HG02943 (cell line): ENCODE results near the gene EXT2.

Source experiments
- ATAC-seq: cut with Tn5 transposase; IDR thresholded peaks from one replicate; pipeline ENCODE4 v1.9.1; 2021; ENCODE audit warnings: mild to moderate bottlenecking, low read depth, moderate library complexity; ENCODE audit not compliant: unreplicated experiment

Gene EXT2

DNA sequence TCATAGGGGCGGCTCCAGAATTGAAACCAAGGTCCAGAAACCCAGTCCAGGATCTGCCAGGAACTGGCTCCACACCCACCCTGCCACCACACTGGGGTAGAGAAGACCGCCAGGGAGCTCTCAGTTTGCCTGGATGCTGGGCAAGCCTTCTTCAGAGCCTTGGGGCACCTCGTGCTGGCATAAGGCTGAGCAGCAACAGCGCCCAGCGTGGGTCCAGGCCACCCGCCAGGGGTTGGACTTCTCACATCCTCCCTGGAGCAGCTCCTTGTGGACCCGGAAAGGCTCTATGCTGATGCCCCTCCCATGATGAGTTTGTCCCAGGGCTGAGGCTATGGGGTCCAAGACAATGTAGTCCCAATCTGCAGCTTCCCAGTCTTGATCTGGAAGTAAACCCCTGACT is 184.8 kb downstream of the EXT2 start:
- ATAC-seq = no peak

GRCh38 chr11:44281151-44281550 is 185.7 kb downstream of the EXT2 start:
- no peak for ATAC-seq

DNA sequence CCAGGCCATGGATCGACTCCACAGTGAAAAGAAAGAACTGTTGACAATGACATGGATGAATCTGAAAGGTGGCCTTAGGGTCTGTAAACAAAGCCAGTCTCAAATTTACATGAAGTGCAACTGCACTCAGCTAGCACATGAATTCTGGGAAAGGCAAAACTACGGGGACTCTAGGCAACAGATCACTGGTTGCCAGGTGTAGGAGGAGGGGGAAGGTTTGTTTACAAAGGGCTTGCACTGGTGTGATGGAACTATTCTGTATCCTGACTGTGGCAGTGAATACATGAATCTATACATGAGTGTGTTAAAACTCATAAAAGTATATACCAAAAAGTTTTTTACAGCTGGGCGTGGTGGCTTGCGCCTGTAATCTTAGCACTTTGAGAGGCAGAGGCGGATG is 187.1 kb downstream of the EXT2 start:
- ATAC-seq = no peak

GRCh38 chr11:44285756-44286155 is 190.3 kb downstream of the EXT2 start:
- ATAC-seq = no peak

GRCh38 chr11:44286268-44286880 is 190.9 kb downstream of the EXT2 start:
- ATAC-seq = no peak

DNA sequence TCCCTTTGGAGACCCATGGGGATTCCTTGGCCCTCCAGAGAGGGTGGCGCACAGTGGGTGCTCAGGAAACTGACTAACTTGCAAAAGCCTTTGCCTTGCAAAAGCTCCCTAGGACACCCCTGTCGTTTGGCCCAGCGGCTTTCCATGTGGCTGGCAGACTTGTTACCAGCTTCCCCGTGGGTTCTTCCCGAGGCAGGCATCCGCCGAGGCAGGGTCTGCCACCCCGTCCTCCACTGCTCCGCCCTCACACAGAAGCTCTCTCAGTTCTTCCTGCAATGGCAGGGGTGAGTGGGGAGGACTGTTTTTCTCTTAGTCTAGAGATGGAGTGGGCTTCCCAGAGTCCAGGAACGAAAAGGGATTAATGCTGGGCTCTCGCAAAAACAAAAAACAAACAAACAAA is 191.4 kb downstream of the EXT2 start:
- no peak for ATAC-seq

DNA sequence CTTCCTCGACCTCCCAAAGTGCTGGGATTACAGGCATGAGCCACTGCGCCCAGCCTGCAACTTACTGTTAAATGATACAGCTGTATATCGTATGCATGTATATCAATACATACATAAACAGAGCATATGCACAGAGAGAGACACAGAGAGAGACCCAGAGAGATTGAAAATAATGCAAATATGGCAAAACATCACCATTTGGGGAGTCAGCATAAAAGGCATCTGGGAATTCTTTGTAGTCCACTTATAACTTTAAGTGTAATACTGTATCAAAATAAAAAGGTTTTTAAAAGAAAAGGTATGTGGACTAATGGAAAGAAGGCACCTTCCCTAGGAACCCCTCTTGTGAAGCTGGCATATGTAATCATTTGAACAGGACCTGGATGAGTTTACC is 192.7 kb downstream of the EXT2 start:
- ATAC-seq = no peak

GRCh38 chr11:44290208-44290607 is 194.7 kb downstream of the EXT2 start:
- no peak for ATAC-seq
